GM20431 (cell line): ENCODE data around the gene NLK.
"Not testable (repeated sequence)": the region's sequence is repeated elsewhere in the genome, so short reads cannot be mapped to it uniquely, and the experiment has no call there.

Experiments
- in situ Hi-C: fragments of 300-500 bp; cut with MseI, MboI; formaldehyde crosslinking; loops from one replicate; pipeline ENCODE4 v1.15.0; 2020; ENCODE audit warnings: low sequenced_read_pairs; ENCODE audit not compliant: unreplicated experiment

NLK gene

GRCh38 chr17:28069061-28069460 is 26.6 kb downstream of the NLK start:
- in situ Hi-C loops: no loop called here

DNA sequence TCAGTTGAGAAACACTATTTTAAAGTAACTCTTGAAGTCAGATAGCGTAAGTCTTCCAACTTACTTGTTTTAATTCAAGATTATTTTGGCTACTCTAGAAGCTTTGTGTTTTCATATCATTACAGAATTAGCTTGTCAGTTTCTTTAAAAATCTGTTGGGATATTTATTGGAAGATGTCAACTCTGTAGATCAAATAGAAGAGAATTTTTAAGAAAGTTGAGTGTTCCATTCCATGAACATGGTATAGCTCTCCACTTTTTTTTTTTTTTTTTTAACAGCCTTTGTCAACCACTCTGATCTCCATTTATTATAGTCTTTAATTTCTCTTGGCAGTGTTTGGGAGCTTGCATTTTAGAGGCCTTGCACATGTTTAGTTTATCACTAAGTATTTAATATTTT is 28.7 kb downstream of the NLK start:
- in situ Hi-C loops: no loop called here

DNA sequence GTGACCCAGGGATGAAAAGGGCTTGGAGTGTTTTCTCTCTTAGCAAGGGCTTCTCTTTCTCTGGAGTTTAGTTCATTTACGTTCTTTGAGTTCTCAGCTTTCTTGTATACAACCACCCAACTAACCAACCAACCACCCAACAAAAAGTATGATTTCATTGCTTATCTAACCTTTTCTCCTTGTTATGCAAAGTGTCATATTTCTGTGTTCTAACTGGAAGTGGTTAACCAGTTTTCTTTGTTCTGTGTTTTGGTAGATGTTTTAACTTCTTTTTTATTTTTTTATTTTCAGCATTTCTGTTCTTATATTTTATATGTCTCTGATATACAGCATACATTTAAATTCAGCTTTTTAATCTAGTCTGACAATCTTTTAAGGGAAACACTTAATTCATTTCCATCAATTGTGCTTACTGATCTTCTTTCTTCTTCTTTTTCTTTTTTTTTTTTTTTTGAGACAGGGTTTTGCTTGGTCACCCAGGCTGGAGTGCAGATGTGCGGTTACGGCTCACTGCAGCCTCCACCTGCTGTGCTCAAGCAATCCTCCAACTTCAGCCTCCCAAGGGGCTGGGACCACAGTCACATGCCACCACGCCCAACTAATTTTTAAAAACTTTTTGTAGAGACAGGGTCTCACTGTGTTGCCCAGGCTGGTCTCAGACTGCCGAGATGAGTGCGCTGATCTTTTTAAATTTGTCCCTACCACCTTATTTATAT is 29.6 kb downstream of the NLK start:
- in situ Hi-C loops: no loop called here

DNA sequence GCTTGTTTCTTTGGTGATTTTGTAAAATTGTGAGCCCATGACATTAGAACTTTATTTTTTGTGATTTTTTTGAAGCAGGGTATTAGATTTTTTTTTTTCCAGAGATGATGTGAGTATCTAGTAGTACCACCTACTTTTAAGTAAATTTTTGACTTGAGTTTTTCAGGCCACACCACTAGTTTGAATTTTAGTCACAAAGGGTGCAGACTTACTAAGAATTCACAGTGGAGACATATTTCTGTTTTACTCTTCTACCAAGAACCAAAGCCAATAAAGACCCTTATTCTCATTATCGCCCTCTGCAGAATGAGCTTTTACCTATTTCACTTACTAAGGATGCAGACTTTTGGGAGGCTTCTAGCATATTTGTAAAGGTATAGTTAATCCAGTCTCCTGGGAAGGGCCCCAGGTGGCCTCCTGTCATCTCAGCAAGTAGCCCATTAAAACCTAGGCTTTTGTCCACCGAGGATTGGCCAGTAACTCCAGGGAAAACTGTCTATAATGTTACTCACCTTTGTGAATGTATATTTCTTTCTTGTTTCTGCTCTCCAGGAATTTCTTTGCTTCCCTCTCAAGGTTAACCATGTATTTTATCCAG is 30.6 kb downstream of the NLK start:
- in situ Hi-C loops: no loop called here

GRCh38 chr17:28074010-28074409 is 31.5 kb downstream of the NLK start:
- in situ Hi-C loops: no loop called here

GRCh38 chr17:28076144-28076543 is 33.7 kb downstream of the NLK start:
- in situ Hi-C loops: no loop called here

DNA sequence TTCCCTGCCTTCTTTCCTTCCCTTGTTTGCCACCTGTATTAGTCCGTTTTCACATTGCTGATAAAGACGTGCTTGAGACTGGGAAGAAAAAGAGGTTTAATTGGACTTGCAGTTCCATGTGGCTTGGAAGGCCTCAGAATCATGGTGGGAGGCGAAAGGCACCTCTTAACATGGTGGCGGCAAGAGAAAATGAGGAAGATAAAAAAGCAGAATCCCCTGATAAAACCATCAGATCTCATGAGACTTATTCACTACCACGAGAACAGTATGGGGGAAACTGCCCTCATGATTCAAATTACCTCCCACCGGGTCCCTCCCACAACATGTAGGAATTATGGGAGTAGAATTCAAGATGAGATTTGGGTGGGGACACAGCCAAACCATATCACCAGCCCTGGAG is 34.7 kb downstream of the NLK start:
- in situ Hi-C loops: not testable (repeated sequence)

DNA sequence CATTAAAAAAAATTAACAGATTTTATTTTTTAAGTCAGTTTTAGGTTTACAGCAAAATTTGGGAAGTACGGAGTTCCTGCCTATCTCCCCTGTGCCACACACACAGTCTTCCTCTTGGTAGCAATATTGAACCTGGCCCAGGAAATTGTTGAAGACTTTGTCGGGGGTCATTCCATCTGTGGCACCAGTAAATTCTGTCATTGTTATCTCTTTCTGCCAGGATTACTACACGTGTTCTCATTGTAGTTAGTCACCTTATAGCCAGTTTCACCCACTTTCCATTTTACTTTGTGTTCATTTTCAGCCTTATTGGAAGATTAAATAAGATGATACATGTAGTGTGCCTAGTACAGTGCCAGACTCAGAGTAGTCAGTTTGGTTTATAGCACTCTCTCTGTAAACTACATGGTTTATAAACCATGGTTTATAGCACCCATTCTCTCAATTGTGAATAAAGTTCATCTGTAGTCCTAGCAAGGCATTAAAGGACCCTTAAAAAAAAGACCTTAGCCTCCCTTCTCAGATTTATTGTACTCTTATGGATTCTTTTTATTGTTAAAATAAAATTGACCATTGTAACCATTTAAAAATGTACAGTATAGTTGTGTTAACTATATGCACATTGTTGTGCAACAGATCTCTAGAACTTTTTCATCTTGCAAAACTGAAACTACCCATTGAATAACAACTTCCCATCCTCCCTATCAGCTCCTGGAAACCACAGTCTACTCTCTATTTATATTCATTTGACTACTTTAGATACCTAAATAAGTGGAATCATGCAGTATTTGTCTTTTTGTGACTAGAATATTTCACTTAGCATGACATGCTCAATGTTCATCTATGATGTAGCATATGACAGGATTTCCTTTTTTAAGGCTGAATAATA is 36.1 kb downstream of the NLK start:
- in situ Hi-C loops: no loop called here

DNA sequence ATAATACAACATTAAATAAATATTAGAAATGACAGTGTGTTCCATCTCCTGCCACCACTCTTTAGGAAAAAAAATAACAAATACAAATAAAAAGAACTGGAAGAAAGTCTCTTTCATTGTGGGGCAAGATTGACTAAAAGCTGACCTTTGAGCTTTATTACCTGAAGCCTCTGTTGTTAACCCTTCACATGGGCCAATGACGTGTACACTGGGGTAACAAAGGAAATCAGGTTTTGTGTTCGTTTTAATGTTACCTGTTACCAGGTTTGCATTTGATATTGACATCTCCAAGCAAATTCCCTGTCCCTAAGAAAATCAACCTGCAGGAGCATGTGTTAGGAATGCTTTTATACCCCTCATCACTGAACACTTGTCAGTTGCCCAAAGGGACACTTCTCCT is 39.0 kb downstream of the NLK start:
- in situ Hi-C loops: no loop called here

GRCh38 chr17:28085766-28086165 is 43.3 kb downstream of the NLK start:
- in situ Hi-C loops: no loop called here

DNA sequence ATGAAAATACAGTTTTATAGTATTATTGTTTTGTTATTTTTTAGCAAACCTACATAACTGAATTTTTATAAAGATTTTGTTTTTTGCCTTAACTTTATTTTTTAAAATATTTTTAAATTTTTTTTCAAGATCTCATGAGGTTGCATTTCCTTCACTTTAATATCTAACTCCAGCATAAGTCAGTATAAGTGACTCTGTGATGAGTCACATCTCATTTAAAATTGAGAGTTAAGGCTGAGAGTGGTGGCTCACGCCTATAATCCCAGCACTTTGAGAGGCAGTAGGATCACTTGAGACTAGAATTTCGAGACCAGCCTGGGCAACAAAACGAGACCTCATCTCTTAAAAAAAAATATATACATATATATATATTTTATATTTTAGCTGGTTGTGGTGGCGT is 44.0 kb downstream of the NLK start:
- in situ Hi-C loops: no loop called here

GRCh38 chr17:28087743-28088142 is 45.3 kb downstream of the NLK start:
- in situ Hi-C loops: no loop called here

DNA sequence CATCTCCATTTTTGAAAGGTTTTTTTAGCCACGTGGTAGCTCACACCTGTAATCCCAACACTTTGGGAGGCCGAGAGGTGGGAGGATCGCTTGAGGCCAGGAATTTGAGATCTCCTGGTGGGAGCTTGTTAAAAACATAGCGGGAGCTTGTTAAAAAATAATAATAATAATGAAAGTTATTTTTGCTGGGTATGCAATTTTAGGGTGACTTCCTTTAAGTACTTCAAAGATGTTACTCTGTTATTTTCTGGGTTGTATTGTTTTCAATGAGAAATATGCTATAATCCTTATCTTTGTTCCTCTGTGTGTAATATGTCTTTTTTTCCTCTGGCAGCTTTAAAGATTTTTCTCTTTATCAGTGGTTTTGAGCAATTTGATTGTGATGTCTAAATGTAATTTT is 48.1 kb downstream of the NLK start:
- in situ Hi-C loops: no loop called here

DNA sequence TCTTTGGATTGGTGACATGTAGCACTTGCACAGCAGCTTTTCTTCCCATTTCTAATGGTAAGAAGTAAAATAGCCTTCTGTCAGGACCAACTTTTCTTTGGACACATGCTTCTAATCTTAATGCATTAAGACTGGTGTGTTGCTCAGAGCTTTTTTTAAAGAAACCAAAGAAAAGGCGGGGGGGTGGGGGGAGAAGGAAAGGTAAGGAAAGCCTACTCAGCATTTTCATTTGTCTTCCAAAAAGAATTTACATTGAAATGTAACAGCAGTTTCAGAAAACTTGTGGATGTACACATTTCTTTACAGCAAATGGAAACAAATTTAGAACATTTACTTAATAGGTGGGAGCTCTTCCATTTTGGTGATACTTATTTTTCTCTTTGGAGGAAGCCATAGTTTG is 49.6 kb downstream of the NLK start:
- in situ Hi-C loops: no loop called here

GRCh38 chr17:28093999-28094716 is 51.7 kb downstream of the NLK start:
- in situ Hi-C loops: no loop called here

GRCh38 chr17:28096756-28097155 is 54.3 kb downstream of the NLK start:
- in situ Hi-C loops: no loop called here

- in situ Hi-C loops: no loop called here
Measured at GRCh38 chr17:28097254-28097653, 54.8 kb downstream of the NLK start.

- in situ Hi-C loops: no loop called here
Measured at GRCh38 chr17:28097901-28098300, 55.4 kb downstream of the NLK start.

GRCh38 chr17:28098591-28098990 is 56.1 kb downstream of the NLK start:
- in situ Hi-C loops: not testable (repeated sequence)

DNA sequence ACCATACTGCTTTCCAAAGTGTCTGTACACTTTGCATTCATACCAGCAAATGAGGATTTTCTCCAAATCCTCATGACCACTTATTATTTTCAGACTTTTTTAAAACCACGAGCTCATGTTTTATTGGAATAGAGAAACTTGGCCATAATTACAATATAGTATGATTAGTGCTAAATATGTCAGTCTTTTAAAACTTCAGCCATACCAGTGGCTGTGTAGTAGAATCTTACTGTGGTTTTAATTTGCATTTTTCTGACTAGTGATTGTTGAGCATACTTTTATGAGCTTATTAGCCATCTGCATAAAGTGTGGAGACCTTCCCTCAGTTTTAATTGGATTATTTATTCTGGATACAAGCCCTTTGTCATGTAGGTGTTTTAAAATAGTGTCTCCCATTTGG is 57.8 kb downstream of the NLK start:
- in situ Hi-C loops: no loop called here

DNA sequence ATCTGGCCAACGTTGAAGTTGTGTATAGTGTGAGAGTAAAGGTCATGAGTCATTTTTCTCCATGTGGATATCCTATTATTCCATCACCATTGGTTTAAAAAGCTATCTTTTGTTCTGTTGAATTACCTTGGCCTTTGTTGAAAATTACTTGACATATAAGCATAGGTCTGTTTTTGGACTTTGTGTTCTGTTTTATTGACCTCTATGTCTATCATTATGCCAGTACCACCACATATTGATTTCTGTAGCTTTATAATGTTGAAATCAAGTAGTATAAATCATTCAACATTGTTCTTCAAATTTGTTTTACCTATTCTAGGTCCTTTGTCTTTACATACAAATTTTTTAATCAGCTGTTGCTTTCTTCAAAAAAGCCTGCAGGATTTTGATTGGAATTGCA is 58.5 kb downstream of the NLK start:
- in situ Hi-C loops: no loop called here
